SK-N-SH treated with all-trans-retinoic acid at 6 μM for 48 hours (cell line): ENCODE results near the gene HCK.

Source experiments
- CSDC2 ChIP-seq: fragments of 250-450 bp; sonication (Bioruptor Pico); IDR thresholded peaks from 2 replicates; pipeline ENCODE4 v1.5.0; 2020; ENCODE audit warnings: mild to moderate bottlenecking, moderate library complexity
- GLIS3 ChIP-seq: fragments of 250-450 bp; sonication (Bioruptor Pico); IDR thresholded peaks from 2 replicates; pipeline ENCODE4 v1.5.0; 2020; ENCODE audit warnings: mild to moderate bottlenecking, moderate library complexity
- ZFP3 ChIP-seq: fragments of 250-450 bp; sonication (Bioruptor Pico); IDR thresholded peaks from 2 replicates; pipeline ENCODE4 v1.5.0; 2020; ENCODE audit warnings: mild to moderate bottlenecking, moderate library complexity
- TF ChIP-seq, protein P1 (sequence below): fragments of 250-450 bp; sonication (Bioruptor Pico); IDR thresholded peaks from 2 replicates; pipeline ENCODE4 v1.5.0; 2020; ENCODE audit warnings: mild to moderate bottlenecking, moderate library complexity
- TF ChIP-seq, protein P2 (sequence below): fragments of 250-450 bp; sonication (Bioruptor Pico); IDR thresholded peaks from 2 replicates; pipeline ENCODE4 v1.5.1; 2020; ENCODE audit warnings: low read depth, mild to moderate bottlenecking, moderate library complexity
- TF ChIP-seq, protein P3 (sequence below): fragments of 250-450 bp; sonication (Bioruptor Pico); IDR thresholded peaks from 2 replicates; pipeline ENCODE4 v1.8.0; 2020; ENCODE audit warnings: mild to moderate bottlenecking, moderate library complexity, borderline replicate concordance

DNA sequence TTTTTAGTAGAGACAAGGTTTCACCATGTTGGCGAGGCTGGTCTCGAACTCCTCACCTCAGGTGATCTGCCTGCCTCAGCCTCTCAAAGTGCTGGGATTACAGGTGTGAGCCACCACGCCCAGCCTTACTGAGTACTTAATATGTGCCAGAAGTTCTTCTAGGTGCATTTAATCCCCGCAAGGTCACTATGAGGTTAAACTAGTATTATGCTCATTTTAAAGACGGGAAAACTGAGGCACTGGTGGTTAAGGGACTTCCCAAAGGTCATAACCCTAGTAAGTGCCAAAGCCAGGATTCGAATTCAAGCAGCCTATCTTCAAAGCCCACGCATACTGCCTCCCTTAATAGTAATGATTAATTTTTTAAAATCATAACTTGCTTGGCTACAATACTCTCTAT lies 42.5 kb upstream of the HCK start:
- TF ChIP-seq, protein P1, sequence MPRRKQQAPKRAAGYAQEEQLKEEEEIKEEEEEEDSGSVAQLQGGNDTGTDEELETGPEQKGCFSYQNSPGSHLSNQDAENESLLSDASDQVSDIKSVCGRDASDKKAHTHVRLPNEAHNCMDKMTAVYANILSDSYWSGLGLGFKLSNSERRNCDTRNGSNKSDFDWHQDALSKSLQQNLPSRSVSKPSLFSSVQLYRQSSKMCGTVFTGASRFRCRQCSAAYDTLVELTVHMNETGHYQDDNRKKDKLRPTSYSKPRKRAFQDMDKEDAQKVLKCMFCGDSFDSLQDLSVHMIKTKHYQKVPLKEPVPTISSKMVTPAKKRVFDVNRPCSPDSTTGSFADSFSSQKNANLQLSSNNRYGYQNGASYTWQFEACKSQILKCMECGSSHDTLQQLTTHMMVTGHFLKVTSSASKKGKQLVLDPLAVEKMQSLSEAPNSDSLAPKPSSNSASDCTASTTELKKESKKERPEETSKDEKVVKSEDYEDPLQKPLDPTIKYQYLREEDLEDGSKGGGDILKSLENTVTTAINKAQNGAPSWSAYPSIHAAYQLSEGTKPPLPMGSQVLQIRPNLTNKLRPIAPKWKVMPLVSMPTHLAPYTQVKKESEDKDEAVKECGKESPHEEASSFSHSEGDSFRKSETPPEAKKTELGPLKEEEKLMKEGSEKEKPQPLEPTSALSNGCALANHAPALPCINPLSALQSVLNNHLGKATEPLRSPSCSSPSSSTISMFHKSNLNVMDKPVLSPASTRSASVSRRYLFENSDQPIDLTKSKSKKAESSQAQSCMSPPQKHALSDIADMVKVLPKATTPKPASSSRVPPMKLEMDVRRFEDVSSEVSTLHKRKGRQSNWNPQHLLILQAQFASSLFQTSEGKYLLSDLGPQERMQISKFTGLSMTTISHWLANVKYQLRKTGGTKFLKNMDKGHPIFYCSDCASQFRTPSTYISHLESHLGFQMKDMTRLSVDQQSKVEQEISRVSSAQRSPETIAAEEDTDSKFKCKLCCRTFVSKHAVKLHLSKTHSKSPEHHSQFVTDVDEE: no peak
- TF ChIP-seq, protein P2, sequence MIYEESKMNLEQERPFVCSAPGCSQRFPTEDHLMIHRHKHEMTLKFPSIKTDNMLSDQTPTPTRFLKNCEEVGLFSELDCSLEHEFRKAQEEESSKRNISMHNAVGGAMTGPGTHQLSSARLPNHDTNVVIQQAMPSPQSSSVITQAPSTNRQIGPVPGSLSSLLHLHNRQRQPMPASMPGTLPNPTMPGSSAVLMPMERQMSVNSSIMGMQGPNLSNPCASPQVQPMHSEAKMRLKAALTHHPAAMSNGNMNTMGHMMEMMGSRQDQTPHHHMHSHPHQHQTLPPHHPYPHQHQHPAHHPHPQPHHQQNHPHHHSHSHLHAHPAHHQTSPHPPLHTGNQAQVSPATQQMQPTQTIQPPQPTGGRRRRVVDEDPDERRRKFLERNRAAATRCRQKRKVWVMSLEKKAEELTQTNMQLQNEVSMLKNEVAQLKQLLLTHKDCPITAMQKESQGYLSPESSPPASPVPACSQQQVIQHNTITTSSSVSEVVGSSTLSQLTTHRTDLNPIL (CRISPR knock-in tag): no peak
- TF ChIP-seq, protein P3, sequence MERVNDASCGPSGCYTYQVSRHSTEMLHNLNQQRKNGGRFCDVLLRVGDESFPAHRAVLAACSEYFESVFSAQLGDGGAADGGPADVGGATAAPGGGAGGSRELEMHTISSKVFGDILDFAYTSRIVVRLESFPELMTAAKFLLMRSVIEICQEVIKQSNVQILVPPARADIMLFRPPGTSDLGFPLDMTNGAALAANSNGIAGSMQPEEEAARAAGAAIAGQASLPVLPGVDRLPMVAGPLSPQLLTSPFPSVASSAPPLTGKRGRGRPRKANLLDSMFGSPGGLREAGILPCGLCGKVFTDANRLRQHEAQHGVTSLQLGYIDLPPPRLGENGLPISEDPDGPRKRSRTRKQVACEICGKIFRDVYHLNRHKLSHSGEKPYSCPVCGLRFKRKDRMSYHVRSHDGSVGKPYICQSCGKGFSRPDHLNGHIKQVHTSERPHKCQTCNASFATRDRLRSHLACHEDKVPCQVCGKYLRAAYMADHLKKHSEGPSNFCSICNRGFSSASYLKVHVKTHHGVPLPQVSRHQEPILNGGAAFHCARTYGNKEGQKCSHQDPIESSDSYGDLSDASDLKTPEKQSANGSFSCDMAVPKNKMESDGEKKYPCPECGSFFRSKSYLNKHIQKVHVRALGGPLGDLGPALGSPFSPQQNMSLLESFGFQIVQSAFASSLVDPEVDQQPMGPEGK: no peak
- TF ChIP-seq GLIS3 (CRISPR knock-in tag) (no peak), ZFP3 (CRISPR knock-in tag) (no peak), CSDC2 (no peak)
